ENCODE data around the gene FGF22.
A peak's percentile ranks its signal among the peaks of the same experiment; 100 is the strongest.
"Not testable (repeated sequence)": the region's sequence is repeated elsewhere in the genome, so short reads cannot be mapped to it uniquely, and the experiment has no call there.

Gene FGF22

GRCh38 chr19:607301-608154 lies 32.2 kb upstream of the FGF22 start:
- DNase-seq (ENCODE audit: low read depth), result no peak

GRCh38 chr19:608155-609003 lies 31.3 kb upstream of the FGF22 start:
- no peak for DNase-seq (ENCODE audit: low read depth)

- DNase-seq (ENCODE audit: low read depth), result no peak
Observed at GRCh38 chr19:609004-609346, 30.7 kb upstream of the FGF22 start.

- no peak for DNase-seq (ENCODE audit: low read depth)
Observed at GRCh38 chr19:610071-610800, 29.4 kb upstream of the FGF22 start.

- no peak for DNase-seq (ENCODE audit: low read depth)
Observed at GRCh38 chr19:610801-611480, 28.7 kb upstream of the FGF22 start.

GRCh38 chr19:611481-611868 lies 28.2 kb upstream of the FGF22 start:
- DNase-seq (ENCODE audit: low read depth), result peak; percentile 67

GRCh38 chr19:612941-613340 lies 26.7 kb upstream of the FGF22 start:
- DNase-seq (ENCODE audit: low read depth), result no peak

GRCh38 chr19:613732-614567 lies 25.7 kb upstream of the FGF22 start:
- no peak for DNase-seq (ENCODE audit: low read depth)

- DNase-seq (ENCODE audit: low read depth), result no peak
Observed at GRCh38 chr19:615619-616018, 24.1 kb upstream of the FGF22 start.

GRCh38 chr19:616062-616700 lies 23.5 kb upstream of the FGF22 start:
- no peak for DNase-seq (ENCODE audit: low read depth)

- no peak for DNase-seq (ENCODE audit: low read depth)
Observed at GRCh38 chr19:616747-617526, 22.7 kb upstream of the FGF22 start.

- no peak for DNase-seq (ENCODE audit: low read depth)
Observed at GRCh38 chr19:617551-618246, 22.0 kb upstream of the FGF22 start.

- DNase-seq (ENCODE audit: low read depth), result no peak
Observed at GRCh38 chr19:618247-618619, 21.4 kb upstream of the FGF22 start.

- DNase-seq (ENCODE audit: low read depth), result no peak
Observed at GRCh38 chr19:618674-619285, 20.9 kb upstream of the FGF22 start.

- DNase-seq (ENCODE audit: low read depth), result no peak
Observed at GRCh38 chr19:619286-620002, 20.2 kb upstream of the FGF22 start.

- no peak for DNase-seq (ENCODE audit: low read depth)
Observed at GRCh38 chr19:620166-620862, 19.4 kb upstream of the FGF22 start.

- not testable (repeated sequence) for DNase-seq (ENCODE audit: low read depth)
Observed at GRCh38 chr19:621191-621590, 18.5 kb upstream of the FGF22 start.

- no peak for DNase-seq (ENCODE audit: low read depth)
Observed at GRCh38 chr19:621819-622218, 17.9 kb upstream of the FGF22 start.

All from GM04503 (cell line).